Prostate gland (tissue), 2 donors: ENCODE data around the gene ARFRP1.
"Not testable (repeated sequence)": the region's sequence is repeated elsewhere in the genome, so short reads cannot be mapped to it uniquely, and the experiment has no call there.

ENCODE experiments used
- POLR2A ChIP-seq: fragments of 450-650 bp; IDR thresholded peaks from one replicate; pipeline ENCODE4 v1.6.1; 2016; ENCODE audit warnings: antibody characterized with exemption, mild to moderate bottlenecking
- POLR2AphosphoS5 ChIP-seq: sonication (generic); formaldehyde crosslinking; IDR thresholded peaks from one replicate; pipeline ENCODE4 v1.6.1; 2017; ENCODE audit warnings: antibody characterized with exemption
- TF ChIP-seq, protein P1 (sequence below), 4 experiments: fragments of 200-600 bp in 2 of 4; fragments of 450-650 bp in 2 of 4; sonication (generic) in 2 of 4; IDR thresholded peaks; 1 replicate in 3 of 4; 2 replicates in 1 of 4; pipeline ENCODE4 v1.5.1; 2016 to 2019; ENCODE audit warnings: antibody characterized with exemption in 4 of 4, mild to moderate bottlenecking in 2 of 4, moderate library complexity in 2 of 4

DNA sequence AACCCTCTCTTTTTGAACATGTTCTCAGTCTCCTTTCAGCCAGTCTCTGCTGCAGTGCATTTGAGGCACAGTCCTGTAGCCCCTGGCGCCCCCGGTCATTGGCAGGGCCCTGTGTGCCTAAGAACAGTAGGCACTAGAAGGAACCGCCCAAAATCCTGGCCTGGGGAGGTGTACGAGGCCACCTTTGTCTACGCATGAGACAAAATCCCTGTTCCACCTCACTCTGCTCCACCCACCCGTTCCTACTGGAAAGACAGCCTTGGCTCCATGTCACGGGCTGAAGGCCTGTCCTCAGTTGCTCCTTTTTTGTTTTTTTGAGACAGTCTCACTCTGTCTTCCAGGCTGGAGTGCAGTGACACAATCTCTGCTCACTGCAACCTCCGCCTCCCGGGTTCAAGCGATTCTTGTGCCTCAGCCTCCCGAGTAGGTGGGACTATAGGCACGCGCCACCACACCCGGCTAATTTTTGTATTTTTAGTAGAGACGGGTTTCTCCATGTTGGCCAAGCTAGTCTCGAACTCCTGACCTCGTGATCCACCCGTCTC, 22.5 kb upstream of the ARFRP1 start:
- TF ChIP-seq, protein P1, sequence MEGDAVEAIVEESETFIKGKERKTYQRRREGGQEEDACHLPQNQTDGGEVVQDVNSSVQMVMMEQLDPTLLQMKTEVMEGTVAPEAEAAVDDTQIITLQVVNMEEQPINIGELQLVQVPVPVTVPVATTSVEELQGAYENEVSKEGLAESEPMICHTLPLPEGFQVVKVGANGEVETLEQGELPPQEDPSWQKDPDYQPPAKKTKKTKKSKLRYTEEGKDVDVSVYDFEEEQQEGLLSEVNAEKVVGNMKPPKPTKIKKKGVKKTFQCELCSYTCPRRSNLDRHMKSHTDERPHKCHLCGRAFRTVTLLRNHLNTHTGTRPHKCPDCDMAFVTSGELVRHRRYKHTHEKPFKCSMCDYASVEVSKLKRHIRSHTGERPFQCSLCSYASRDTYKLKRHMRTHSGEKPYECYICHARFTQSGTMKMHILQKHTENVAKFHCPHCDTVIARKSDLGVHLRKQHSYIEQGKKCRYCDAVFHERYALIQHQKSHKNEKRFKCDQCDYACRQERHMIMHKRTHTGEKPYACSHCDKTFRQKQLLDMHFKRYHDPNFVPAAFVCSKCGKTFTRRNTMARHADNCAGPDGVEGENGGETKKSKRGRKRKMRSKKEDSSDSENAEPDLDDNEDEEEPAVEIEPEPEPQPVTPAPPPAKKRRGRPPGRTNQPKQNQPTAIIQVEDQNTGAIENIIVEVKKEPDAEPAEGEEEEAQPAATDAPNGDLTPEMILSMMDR (IDR thresholded peaks at IDR 0.05) = not testable (repeated sequence)
- TF ChIP-seq POLR2AphosphoS5, POLR2A: not testable (repeated sequence)
